B cell (primary cell): ENCODE data around the gene NXNL1. TPM values are rescaled to one million over a fixed set of nuclear protein-coding genes. Genes with fewer than 3 reads are reported as not detected.

Experiments
- ATAC-seq: fragments of 200-7000 bp; cut with Tn5 transposase; one replicate; pipeline ENCODE4 v1.10.0; 2021; ENCODE audit warnings: low read depth, mild to moderate bottlenecking, moderate number of reproducible peaks, moderate library complexity
- CTCF ChIA-PET: fragments of 350-600 bp; sonication (Branson Sonifier 250); formaldehyde crosslinking; loops from one replicate; lab custom pipeline; 2021; ENCODE audit warnings: antibody characterized with exemption, inconsistent platforms; lab: Charles Lee
- POLR2A ChIA-PET: fragments of 350-600 bp; sonication (Branson Sonifier 250); formaldehyde crosslinking; loops from one replicate; lab custom pipeline; 2021; ENCODE audit warnings: antibody characterized with exemption; lab: Charles Lee
- DNase-seq: peaks from one replicate; pipeline ENCODE4 v3.0.0; 2013
- H2AFZ ChIP-seq: 2 replicates; pipeline ENCODE4 v1.6.1; 2012; ENCODE audit warnings: mild to moderate bottlenecking, low read depth, low read length; ENCODE audit not compliant: insufficient read depth, poor library complexity, severe bottlenecking
- H3K27ac ChIP-seq, 2 donors: 1 replicate in 1 of 2; 2 replicates in 1 of 2; pipeline ENCODE4 v1.5.1; 2012 to 2013; ENCODE audit warnings: low read length in 2 of 2, mild to moderate bottlenecking in 2 of 2, moderate library complexity in 1 of 2
- H3K27me3 ChIP-seq, 4 experiments: fragments of 200-600 bp in 1 of 4; sonication (generic) in 1 of 4; replicated peaks in 1 of 4; 1 replicate in 2 of 4; 2 replicates in 2 of 4; pipeline versions ENCODE4 v1.6.1 to v1.7.0; 2013 to 2016; ENCODE audit warnings: low read length in 3 of 4, mild to moderate bottlenecking in 2 of 4, mixed read lengths in 1 of 4, moderate library complexity in 1 of 4; ENCODE audit not compliant: insufficient read depth in 4 of 4, control insufficient read depth in 3 of 4; ENCODE audit errors: control extremely low read depth in 1 of 4
- H3K36me3 ChIP-seq, 2 experiments: replicated peaks in 1 of 2; 1 replicate in 1 of 2; 2 replicates in 1 of 2; pipeline versions ENCODE4 v1.6.1 to v1.7.1; 2013; ENCODE audit warnings: low read length in 1 of 2; ENCODE audit not compliant: insufficient read depth in 2 of 2, control insufficient read depth in 1 of 2; ENCODE audit errors: control extremely low read depth in 1 of 2, extremely low read depth in 1 of 2
- H3K4me1 ChIP-seq, 2 donors: fragments of 200-600 bp in 1 of 2; sonication (generic) in 1 of 2; 1 replicate in 1 of 2; 2 replicates in 1 of 2; pipeline versions ENCODE4 v1.5.1 to v1.6.1; 2013 to 2017; ENCODE audit warnings: low read length in 2 of 2; ENCODE audit not compliant: control insufficient read depth in 2 of 2, insufficient read depth in 2 of 2
- H3K4me2 ChIP-seq: replicated peaks from 2 replicates; pipeline ENCODE3; 2012; ENCODE audit warnings: mild to moderate bottlenecking, low read depth, low read length; ENCODE audit not compliant: poor library complexity, severe bottlenecking
- H3K4me3 ChIP-seq, 5 experiments: fragments of 200-600 bp in 1 of 5; sonication (generic) in 1 of 5; 1 replicate in 3 of 5; 2 replicates in 2 of 5; pipeline versions ENCODE4 v1.5.1 to v1.7.0; 2011 to 2016; ENCODE audit warnings: low read length in 4 of 5, mild to moderate bottlenecking in 4 of 5, low read depth in 2 of 5, control low read depth in 1 of 5, moderate library complexity in 1 of 5; ENCODE audit not compliant: insufficient read depth in 1 of 5; ENCODE audit errors: control extremely low read depth in 1 of 5, extremely low read depth in 1 of 5
- H3K79me2 ChIP-seq: fragments of 200-600 bp; sonication (generic); one replicate; pipeline ENCODE4 v1.6.0; 2016; ENCODE audit warnings: low read length; ENCODE audit not compliant: control insufficient read depth, insufficient read depth
- H3K9ac ChIP-seq: fragments of 200-600 bp; sonication (generic); 2 replicates; pipeline ENCODE4 v1.6.1; 2017; ENCODE audit warnings: mild to moderate bottlenecking, low read length, moderate library complexity
- H3K9me3 ChIP-seq, 3 donors: one replicate each; pipeline versions ENCODE4 v1.6.1 to v1.7.1; 2013; ENCODE audit warnings: low read length in 2 of 3; ENCODE audit not compliant: control insufficient read depth in 2 of 3, insufficient read depth in 1 of 3; ENCODE audit errors: control extremely low read depth in 1 of 3
- H4K20me1 ChIP-seq: 2 replicates; pipeline ENCODE4 v1.6.0; 2012; ENCODE audit warnings: mild to moderate bottlenecking, low read length; ENCODE audit not compliant: insufficient read depth, control insufficient read depth, poor library complexity, severe bottlenecking
- H3K27ac Mint-ChIP-seq: one replicate; pipeline ENCODE4 v1.8.0; 2021; ENCODE audit warnings: mixed read lengths
- H3K27me3 Mint-ChIP-seq: one replicate; pipeline ENCODE4 v1.8.0; 2021; ENCODE audit warnings: mixed read lengths
- H3K4me1 Mint-ChIP-seq: one replicate; pipeline ENCODE4 v1.8.0; 2021; ENCODE audit warnings: mixed read lengths
- H3K4me3 Mint-ChIP-seq: one replicate; pipeline ENCODE4 v1.8.0; 2021; ENCODE audit warnings: mixed read lengths
- H3K9me3 Mint-ChIP-seq: one replicate; pipeline ENCODE4 v1.8.0; 2022; ENCODE audit warnings: mixed read lengths; ENCODE audit not compliant: insufficient read depth
- CTCF ChIP-seq: fragments of 200-600 bp; IDR thresholded peaks from one replicate; pipeline ENCODE4 v1.8.0; 2022; ENCODE audit warnings: antibody characterized with exemption, mild to moderate bottlenecking
- EZH2 ChIP-seq: IDR thresholded peaks from 2 replicates; pipeline ENCODE4 v1.6.1; 2012; ENCODE audit warnings: borderline replicate concordance, low read depth, mild to moderate bottlenecking, moderate library complexity, low read length; ENCODE audit not compliant: insufficient read depth, poor library complexity, severe bottlenecking
- WGBS: methylation state at CpG from one replicate; pipeline ENCODE4 v1.1.5; 2013; ENCODE audit warnings: missing lambda C conversion rate; ENCODE audit not compliant: insufficient coverage; 5-methylcytosine and 5-hydroxymethylcytosine counted together
- intact Hi-C: fragments of 100-400 bp; cut with micrococcal nuclease; formaldehyde crosslinking; loops from one replicate; pipeline ENCODE4 v1.10.0; 2022
- polyA plus RNA-seq: library from polyadenylated mRNA; depleted of rRNA; stranded (reverse); fragments of >200 nt; gene quantifications from 2 replicates; pipeline ENCODE4 v1.2.3, GENCODE V29; 2012
- total RNA-seq, 2 donors: library from RNA; stranded (reverse); fragments of 120-200 nt in 1 of 2; gene quantifications; 1 replicate in 1 of 2; 2 replicates in 1 of 2; pipeline versions ENCODE4 v1.2.3 to v1.2.4, GENCODE V29; 2013 to 2022

Gene NXNL1
- total and polyA plus RNA-seq, 2 donors (not counting 1 experiment from before 2014, with no cell fraction given) = not detected

GRCh38 chr19:17406046-17406886 lies 54.5 kb downstream of the NXNL1 start:
- Histone ChIP-seq H3K4me3 (peak overlapping the region; percentile 62 to 95 (median 75)), H3K9me3 (no peaks in the 10 kb centered on the region), H3K36me3 (peaks cover 0 to 11% of the 10 kb centered on the region in 2 experiments), H3K4me1 (peaks cover 26 to 45% of the 10 kb centered on the region in 2 donors), H3K4me2 (peak overlapping the region; percentile 98), H4K20me1 (peaks cover 24% of the 10 kb centered on the region), H3K9ac (peak overlapping the region; percentile 93), H3K27ac (peak overlapping the region; percentile 72 to 86), H3K27me3 (no peaks in the 10 kb centered on the region), H3K79me2 (peaks cover 51% of the 10 kb centered on the region), H2AFZ (peak overlapping the region; percentile 88)
- ATAC-seq = peak; percentile 3
- ChIA-PET CTCF (interaction anchor here (0.9 to 2.5 kb wide), 6 partner anchors 11 to 59 kb away, joined by 3 to 10 read pairs (median 7); partner anchors contain the start of gene MVB12A), POLR2A (interaction anchor here (0.6 to 1.7 kb wide), 7 partner anchors 13 to 719 kb away, joined by 3 to 10 read pairs (median 4); partner anchors contain the start of genes DDA1, MVB12A and SLC27A1)
- peaks cover 42% of the 10 kb centered on the region for H3K4me1 Mint-ChIP-seq
- H3K27ac Mint-ChIP-seq = peak overlapping the region; percentile 86
- H3K27me3 Mint-ChIP-seq = no peaks in the 10 kb centered on the region
- H3K4me3 Mint-ChIP-seq = peak overlapping the region; percentile 85
- intact Hi-C loops = loop anchor here (10.0 kb wide), 1 partner anchor 149 kb away; the partner anchor contains the start of gene COLGALT1
- TF ChIP-seq CTCF (no peak), EZH2 (no peak)
- 2% methylated on average over 7 of the region's 10 CpGs for WGBS
- peak; percentile 23 for DNase-seq
- H3K9me3 Mint-ChIP-seq = no peaks in the 10 kb centered on the region

Other genes starting within 250 kb of the NXNL1 start
- 39.9 and 49.5 TPM in 2 replicates for gene USE1, start 245.6 kb downstream of the NXNL1 start, total RNA-seq
- gene USE1, start 245.6 kb downstream of the NXNL1 start, polyA plus RNA-seq = 48.3 and 56.5 TPM in 2 replicates
- 30.5 and 40.4 TPM in 2 replicates for gene OCEL1, start 234.7 kb downstream of the NXNL1 start, total RNA-seq
- 12.0 and 28.5 TPM in 2 replicates for gene OCEL1, start 234.7 kb downstream of the NXNL1 start, polyA plus RNA-seq
- gene NR2F6, start 215.0 kb downstream of the NXNL1 start, total RNA-seq = 4.9 and 5.1 TPM in 2 replicates
- 2.0 and 2.9 TPM in 2 replicates for gene NR2F6, start 215.0 kb downstream of the NXNL1 start, polyA plus RNA-seq
- 0.12 and 0.39 TPM in 2 replicates for gene USHBP1, start 196.2 kb downstream of the NXNL1 start, total RNA-seq
- 0.03 TPM in 1 of 2 replicates, not detected in the other for gene USHBP1, start 196.2 kb downstream of the NXNL1 start, polyA plus RNA-seq
- 126 and 129 TPM in 2 replicates for gene BABAM1, start 193.5 kb downstream of the NXNL1 start, total RNA-seq
- 98.6 and 105 TPM in 2 replicates for gene BABAM1, start 193.5 kb downstream of the NXNL1 start, polyA plus RNA-seq
- gene ANKLE1, start 179.0 kb downstream of the NXNL1 start, total RNA-seq = 6.2 and 6.3 TPM in 2 replicates
- 6.0 and 7.6 TPM in 2 replicates for gene ANKLE1, start 179.0 kb downstream of the NXNL1 start, polyA plus RNA-seq
- gene ABHD8, start 157.5 kb downstream of the NXNL1 start, total RNA-seq = 7.2 and 9.7 TPM in 2 replicates
- gene ABHD8, start 157.5 kb downstream of the NXNL1 start, polyA plus RNA-seq = 4.6 and 5.2 TPM in 2 replicates
- 40.7 and 45.7 TPM in 2 replicates for gene MRPL34, start 155.1 kb downstream of the NXNL1 start, total RNA-seq
- gene MRPL34, start 155.1 kb downstream of the NXNL1 start, polyA plus RNA-seq = 15.1 and 16.5 TPM in 2 replicates
- gene DDA1, start 151.4 kb downstream of the NXNL1 start, total RNA-seq = 35.5 and 38.4 TPM in 2 replicates
- 37.4 and 38.4 TPM in 2 replicates for gene DDA1, start 151.4 kb downstream of the NXNL1 start, polyA plus RNA-seq
- 4.8 and 5.2 TPM in 2 replicates for gene ANO8, start 126.1 kb downstream of the NXNL1 start, total RNA-seq
- 2.7 and 3.0 TPM in 2 replicates for gene ANO8, start 126.1 kb downstream of the NXNL1 start, polyA plus RNA-seq
- 44.3 and 44.9 TPM in 2 replicates for gene GTPBP3, start 123.4 kb downstream of the NXNL1 start, total RNA-seq
- 41.6 and 44.8 TPM in 2 replicates for gene GTPBP3, start 123.4 kb downstream of the NXNL1 start, polyA plus RNA-seq
- not detected in 2 replicates for gene PLVAP, start 83.6 kb downstream of the NXNL1 start, total RNA-seq
- gene PLVAP, start 83.6 kb downstream of the NXNL1 start, polyA plus RNA-seq = 0.06 and 0.26 TPM in 2 replicates
- 3.4 and 3.8 TPM in 2 replicates for gene CCDC194, start 66.7 kb downstream of the NXNL1 start, total RNA-seq
- gene CCDC194, start 66.7 kb downstream of the NXNL1 start, polyA plus RNA-seq = 0.65 and 1.4 TPM in 2 replicates
- 59.7 and 66.0 TPM in 2 replicates for gene BST2, start 55.3 kb downstream of the NXNL1 start, total RNA-seq
- 64.5 and 79.5 TPM in 2 replicates for gene BST2, start 55.3 kb downstream of the NXNL1 start, polyA plus RNA-seq
- 26.8 and 33.6 TPM in 2 replicates for gene MVB12A, start 40.9 kb downstream of the NXNL1 start, total RNA-seq
- 21.4 and 31.3 TPM in 2 replicates for gene MVB12A, start 40.9 kb downstream of the NXNL1 start, polyA plus RNA-seq
- not detected in 2 replicates for gene TMEM221, start 12.3 kb downstream of the NXNL1 start, total RNA-seq
- not detected in 2 replicates for gene TMEM221, start 12.3 kb downstream of the NXNL1 start, polyA plus RNA-seq
- 9.5 and 11.5 TPM in 2 replicates for gene SLC27A1, start 9.6 kb upstream of the NXNL1 start, total RNA-seq
- gene SLC27A1, start 9.6 kb upstream of the NXNL1 start, polyA plus RNA-seq = 4.1 and 5.1 TPM in 2 replicates
- 83.3 and 88.5 TPM in 2 replicates for gene PGLS, start 50.7 kb upstream of the NXNL1 start, total RNA-seq
- 55.2 and 74.2 TPM in 2 replicates for gene PGLS, start 50.7 kb upstream of the NXNL1 start, polyA plus RNA-seq
- 108 and 109 TPM in 2 replicates for gene COLGALT1, start 94.7 kb upstream of the NXNL1 start, total RNA-seq
- 126 and 219 TPM in 2 replicates for gene COLGALT1, start 94.7 kb upstream of the NXNL1 start, polyA plus RNA-seq
- 0.10 TPM in 2 replicates for gene UNC13A, start 227.4 kb upstream of the NXNL1 start, total RNA-seq
- 0.03 TPM in 1 of 2 replicates, not detected in the other for gene UNC13A, start 227.4 kb upstream of the NXNL1 start, polyA plus RNA-seq